HG03103 (cell line): ENCODE data around the gene DGKB.

Experiments used
- ATAC-seq: cut with Tn5 transposase; IDR thresholded peaks from one replicate; pipeline ENCODE4 v1.9.1; 2021; ENCODE audit warnings: low read depth; ENCODE audit not compliant: unreplicated experiment

Gene DGKB

GRCh38 chr7:14868937-14869336 is 33.6 kb downstream of the DGKB start:
- no peak for ATAC-seq

- no peak for ATAC-seq
Measured at GRCh38 chr7:14861456-14861855, 41.1 kb downstream of the DGKB start.

- no peak for ATAC-seq
Measured at GRCh38 chr7:14859267-14859666, 43.3 kb downstream of the DGKB start.

GRCh38 chr7:14858866-14859265 is 43.7 kb downstream of the DGKB start:
- ATAC-seq = no peak

- no peak for ATAC-seq
Measured at GRCh38 chr7:14858410-14858809, 44.1 kb downstream of the DGKB start.

GRCh38 chr7:14855033-14855794 is 47.3 kb downstream of the DGKB start:
- ATAC-seq = no peak

- ATAC-seq = no peak
Measured at GRCh38 chr7:14854471-14854870, 48.1 kb downstream of the DGKB start.

- no peak for ATAC-seq
Measured at GRCh38 chr7:14851610-14852009, 50.9 kb downstream of the DGKB start.

GRCh38 chr7:14850039-14850438 is 52.5 kb downstream of the DGKB start:
- no peak for ATAC-seq

GRCh38 chr7:14846405-14846804 is 56.1 kb downstream of the DGKB start:
- ATAC-seq = no peak

- ATAC-seq = no peak
Measured at GRCh38 chr7:14843755-14844154, 58.8 kb downstream of the DGKB start.

- no peak for ATAC-seq
Measured at GRCh38 chr7:14842523-14842922, 60.0 kb downstream of the DGKB start.

- no peak for ATAC-seq
Measured at GRCh38 chr7:14841869-14842268, 60.7 kb downstream of the DGKB start.

- ATAC-seq = no peak
Measured at GRCh38 chr7:14841086-14841485, 61.5 kb downstream of the DGKB start.

GRCh38 chr7:14839307-14839706 is 63.2 kb downstream of the DGKB start:
- no peak for ATAC-seq

GRCh38 chr7:14837216-14837615 is 65.3 kb downstream of the DGKB start:
- no peak for ATAC-seq

- ATAC-seq = no peak
Measured at GRCh38 chr7:14836571-14837189, 65.9 kb downstream of the DGKB start.

- no peak for ATAC-seq
Measured at GRCh38 chr7:14836006-14836405, 66.5 kb downstream of the DGKB start.

- ATAC-seq = no peak
Measured at GRCh38 chr7:14835384-14835783, 67.2 kb downstream of the DGKB start.

- ATAC-seq = no peak
Measured at GRCh38 chr7:14834883-14835282, 67.7 kb downstream of the DGKB start.

GRCh38 chr7:14834456-14834855 is 68.1 kb downstream of the DGKB start:
- ATAC-seq = no peak

- ATAC-seq = no peak
Measured at GRCh38 chr7:14833707-14834106, 68.8 kb downstream of the DGKB start.
